ENCODE results near the gene PPT1.

PPT1 gene

DNA sequence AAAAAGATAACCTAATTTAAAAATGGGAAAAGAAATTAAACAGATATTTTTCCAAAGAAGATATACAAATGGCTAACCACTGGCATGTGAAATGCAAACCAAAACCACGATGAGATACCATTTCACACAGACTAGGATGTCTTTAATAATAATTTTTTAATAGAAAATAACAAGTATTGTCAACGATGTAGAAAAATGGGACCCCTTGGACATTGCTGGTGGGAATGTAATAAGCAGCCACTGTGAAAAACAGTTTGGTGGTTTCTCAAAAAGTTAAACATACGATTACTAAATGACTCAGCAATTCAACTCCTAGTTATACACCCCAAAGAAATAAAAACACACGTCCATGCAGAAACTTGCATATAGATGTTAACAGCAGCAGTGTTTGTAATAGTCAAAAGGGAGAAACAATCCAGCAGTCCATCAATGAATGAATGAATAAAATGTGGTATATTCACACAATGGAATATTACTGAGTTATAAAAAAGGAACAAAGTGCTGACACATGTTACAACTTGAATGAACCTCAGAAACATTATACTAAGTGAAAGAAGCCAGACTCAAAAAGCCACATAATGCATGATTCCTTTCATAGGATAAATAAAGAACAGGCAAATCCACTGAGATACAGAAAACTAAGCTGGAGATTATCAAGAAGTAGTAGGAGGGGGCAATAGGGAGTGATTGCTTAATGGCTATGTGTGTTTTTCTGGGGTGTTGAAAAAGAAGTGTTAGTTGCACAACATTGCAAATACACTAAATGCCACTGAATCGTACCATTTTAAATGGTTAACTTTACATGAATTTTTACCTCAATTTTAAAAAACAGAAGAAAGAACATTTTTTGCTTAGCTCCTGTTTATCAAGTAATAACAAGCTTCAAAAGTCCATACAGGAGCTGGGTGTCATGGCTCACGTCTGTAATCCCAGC lies 4.1 kb downstream of the PPT1 start:
- no peak for DNase-seq (ENCODE audit: low read depth in 3 of 3)

DNA sequence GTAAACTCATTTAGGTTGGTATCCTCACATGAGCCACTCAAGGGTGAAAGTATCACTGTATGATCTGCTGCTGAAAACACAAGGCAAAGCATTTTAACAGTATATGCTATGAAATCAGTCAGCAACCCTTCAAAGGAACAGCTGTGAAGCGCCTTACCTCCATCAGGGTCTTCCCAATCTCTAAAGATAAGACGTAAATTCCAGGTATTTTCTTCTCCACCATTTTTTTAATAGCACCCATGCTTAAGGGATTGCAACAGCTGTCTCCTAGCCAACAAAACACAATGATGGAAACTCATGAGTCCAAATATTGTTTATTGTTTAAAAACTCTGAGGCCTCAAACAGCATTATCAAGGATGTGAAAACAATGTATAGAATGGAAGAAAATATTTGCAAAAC lies 4.8 kb downstream of the PPT1 start:
- DNase-seq (ENCODE audit: low read depth in 3 of 3), result no peak

DNA sequence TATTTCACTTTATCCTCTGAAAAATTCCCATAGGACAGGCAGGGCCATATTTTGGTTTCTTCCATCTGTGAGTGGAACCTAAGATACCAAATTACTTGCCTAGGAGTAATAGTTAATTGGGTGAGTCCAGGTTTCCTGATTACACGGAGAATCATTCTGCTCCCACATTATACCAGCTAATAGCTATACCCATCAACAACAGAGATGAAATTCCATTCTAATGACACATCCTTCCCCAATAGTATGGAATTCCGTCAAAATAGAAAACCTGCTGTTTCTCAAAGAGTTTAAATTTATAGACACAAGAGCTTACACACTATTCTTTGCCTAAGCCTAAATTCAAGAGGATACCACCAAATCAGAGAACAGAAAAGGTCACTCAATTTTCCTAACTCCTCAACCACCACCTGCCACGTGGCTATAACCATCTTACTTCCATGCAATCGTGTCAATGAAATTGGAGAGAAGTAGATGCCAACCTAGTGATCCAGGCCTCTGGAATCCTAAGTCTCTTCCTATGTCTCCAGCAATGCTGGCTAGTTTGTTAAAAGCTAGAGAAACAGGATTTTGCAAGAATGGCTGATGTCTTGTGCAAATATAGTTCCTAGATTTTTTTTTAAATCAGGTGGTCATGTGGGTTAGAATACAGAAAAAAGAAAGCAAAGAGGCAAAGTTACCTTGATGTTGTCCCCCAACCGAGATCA lies 6.2 kb downstream of the PPT1 start:
- no peak for DNase-seq (ENCODE audit: low read depth in 3 of 3)

DNA sequence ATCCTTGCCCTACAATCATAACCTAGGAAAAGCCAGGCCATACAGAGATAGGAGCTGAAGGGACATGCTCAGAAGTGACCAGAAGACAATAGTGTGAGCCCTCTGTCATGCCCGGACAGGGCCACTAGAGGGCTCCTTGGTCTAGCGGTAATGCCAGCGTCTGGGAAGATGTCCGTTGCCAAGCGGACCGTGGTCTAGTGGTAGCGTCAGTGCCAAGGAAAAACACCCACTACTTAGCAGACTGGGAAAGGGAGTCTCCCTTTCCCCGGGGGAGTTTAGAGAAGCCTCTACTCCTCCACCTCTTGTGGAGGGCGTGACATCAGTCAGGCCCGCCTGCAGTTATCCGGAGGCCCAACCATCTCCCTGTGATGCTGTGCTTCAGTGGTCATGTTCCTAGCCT lies 12.3 kb downstream of the PPT1 start:
- peak in 1 of 3 experiments; percentile 35 for DNase-seq (ENCODE audit: low read depth in 3 of 3)

DNA sequence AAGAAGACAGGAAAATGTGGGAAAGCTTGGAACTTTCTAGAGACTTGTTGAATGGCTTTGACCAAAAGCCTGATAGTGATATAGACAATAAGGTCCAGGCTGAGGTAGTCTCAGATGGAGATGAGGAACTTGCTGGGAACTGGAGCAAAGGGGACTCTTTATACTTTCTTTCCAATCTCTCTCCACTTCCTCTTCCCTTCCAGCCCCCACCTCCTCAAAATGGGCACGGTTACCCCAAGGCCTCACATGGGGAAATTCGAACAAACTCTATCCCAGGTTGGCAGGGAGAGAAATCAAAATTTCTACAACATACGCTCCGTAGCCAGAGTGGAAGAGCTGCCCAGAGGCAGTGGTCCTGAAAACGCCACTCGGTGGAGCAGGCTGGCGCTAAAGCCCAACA lies 15.2 kb downstream of the PPT1 start:
- no peak for DNase-seq (ENCODE audit: low read depth in 3 of 3)

DNA sequence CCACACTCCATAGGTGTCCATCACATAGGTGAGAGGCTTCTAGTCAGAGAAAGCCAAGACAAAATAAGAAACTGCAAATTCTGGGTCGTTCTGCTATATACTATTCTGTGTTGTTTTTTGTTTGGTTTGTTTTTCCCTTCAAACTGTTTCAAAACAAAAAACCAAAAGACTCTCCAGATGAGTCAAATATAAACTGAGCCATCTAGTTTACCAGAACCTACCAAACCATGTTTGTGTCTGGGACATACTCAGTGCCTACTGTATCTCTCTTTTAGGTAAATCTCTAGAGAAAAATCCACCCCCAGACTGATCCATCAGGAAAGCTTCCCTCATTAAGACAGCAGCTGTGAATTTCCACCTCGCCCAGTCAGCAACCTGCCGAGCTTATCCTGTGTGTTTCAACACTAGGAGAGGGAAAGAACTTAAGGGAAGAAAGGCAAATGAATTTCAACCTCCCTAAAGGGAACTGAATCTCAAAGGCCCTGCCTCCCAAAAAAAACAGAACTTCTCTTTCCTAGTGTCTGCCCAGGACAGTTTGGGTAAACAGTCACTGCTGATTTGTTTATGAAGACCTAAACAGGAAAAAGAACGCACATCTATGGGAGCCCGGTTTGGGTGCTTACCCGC lies 17.2 kb downstream of the PPT1 start:
- DNase-seq (ENCODE audit: low read depth in 3 of 3), result no peak

DNA sequence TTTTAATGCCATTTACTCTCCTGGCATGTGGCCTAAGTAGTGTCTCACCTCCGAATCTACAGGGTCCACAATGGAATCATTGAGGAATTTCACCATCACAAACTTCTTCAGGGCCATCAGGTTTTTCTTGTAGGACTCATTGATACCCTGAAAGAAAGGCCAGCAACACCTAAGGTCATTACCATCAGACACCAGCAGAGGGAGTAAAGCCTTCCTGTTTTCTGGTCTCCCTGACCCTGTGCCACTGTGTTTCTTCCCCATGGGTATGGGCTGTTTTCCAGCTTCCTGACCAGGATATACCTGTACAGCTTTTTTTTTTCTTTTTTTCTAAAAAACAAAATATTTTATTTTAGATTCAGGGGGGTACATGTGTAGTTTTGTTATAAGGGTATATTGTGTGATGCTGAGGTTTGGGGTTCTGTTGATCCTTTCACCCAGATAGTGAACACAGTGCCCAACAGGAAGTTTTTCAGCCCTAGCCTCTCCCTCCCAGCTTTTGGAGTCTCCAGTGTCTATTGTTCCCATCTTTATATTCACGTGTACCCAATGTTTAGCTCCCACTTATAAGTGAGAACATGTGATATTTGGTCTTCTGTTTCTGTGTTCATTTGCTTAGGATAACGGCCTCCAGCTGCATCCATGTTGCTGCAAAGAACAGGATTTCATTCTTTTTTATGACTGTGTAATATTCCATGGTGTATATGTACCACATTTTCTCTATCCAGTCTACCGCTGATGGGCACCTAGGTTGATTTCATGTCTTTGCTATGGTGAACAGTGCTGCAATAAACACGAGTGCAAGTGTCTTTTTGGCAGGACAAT lies 18.3 kb downstream of the PPT1 start:
- peak in 2 of 3 experiments; percentile 23 to 44 for DNase-seq (ENCODE audit: low read depth in 3 of 3)

DNA sequence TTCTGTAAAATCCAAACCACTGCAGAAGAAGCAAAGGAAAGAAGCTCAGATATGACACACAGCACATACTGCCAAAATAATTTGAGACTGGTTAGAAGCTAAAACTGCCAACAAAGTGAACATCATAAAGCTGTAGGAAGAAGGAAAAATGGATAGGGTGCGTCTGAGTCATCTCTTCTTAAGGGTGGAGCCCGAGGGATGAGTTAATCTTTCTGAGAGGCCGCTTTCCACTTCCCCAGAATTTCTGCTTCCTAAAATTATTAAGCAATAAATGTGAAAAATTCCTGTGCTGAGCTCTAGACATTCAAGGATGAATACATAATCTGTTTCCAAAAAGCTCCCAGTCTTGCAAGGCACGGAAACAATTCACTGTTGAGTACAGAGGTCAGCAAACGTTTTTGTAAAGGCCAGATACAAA lies 20.1 kb downstream of the PPT1 start:
- no peak for DNase-seq (ENCODE audit: low read depth in 3 of 3)

DNA sequence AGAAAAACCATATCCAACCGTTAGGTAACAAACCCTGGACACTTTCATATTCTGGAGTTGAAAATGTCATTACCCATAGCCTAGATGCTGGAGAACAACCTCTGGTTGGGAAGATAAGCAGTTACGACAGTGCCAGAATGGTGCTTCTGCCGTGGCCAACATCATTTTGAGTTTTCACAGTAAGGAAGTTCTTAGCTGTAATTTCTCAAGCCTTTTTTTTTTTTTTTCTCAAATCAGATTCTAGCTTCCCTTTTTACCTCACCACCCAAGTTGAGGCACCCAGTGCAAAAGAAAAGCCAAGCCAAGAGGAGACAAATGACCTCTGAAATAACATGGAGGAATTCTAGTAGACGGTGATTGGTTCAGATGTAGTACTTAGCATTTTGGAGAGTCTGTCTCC lies 21.8 kb downstream of the PPT1 start:
- DNase-seq (ENCODE audit: low read depth in 3 of 3), result no peak

DNA sequence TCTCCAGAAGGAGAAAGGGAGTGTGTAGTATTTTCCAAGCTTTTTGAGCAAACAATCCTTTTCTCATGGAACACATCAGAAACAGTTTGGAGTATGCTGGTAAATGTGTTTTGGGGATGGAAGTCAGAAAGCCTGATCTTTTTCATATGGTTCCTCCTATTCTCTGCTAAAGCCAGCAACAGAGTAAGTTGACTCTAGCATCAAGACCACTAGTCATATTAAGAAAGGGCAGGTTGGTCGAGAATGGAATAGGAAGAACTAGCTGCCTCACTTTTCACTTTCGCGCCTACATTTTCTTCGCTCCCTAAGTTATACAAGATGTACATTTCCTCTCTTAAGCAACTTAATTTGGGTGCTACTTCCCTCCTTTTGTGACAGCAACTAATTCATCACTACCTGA lies 24.0 kb downstream of the PPT1 start:
- no peak for DNase-seq (ENCODE audit: low read depth in 3 of 3)

DNA sequence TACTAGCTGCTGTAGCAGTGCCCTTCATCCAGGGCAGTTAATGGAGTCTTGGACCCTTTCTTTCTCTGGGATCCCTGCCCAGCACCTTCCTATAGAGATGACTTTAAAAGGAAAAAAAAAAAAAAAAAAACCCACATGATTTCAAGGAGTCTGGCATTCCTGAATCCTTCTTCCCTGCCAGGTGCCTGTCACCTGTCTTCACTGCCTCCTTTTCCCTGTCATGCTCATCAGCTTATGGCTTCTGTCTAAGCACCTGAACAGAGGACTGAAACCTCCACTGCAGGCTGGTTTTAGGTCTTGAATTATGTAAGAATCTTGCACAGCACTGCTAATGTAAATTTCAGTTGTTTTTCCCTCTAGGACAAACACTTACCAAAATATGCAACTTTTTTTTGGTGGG lies 24.9 kb downstream of the PPT1 start:
- no peak for DNase-seq (ENCODE audit: low read depth in 3 of 3)

DNA sequence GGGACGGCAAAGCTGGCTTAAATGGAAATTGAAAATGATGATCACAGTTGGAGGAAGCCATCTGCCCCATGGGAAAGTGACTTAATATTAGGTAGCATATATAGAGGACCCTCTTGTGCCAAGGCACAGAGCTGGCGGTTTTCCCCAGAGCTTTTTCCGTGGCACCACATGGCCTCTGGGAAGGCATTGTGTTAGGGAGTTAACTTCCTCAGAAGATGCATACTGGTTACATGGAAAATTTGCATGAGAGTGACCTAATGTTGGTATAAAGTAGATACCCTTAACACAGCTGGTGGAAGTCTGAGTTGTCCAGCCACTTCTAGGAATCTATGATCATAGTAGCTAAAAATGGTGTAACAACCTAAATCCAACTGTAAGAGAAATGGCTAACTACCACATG lies 29.2 kb downstream of the PPT1 start:
- DNase-seq (ENCODE audit: low read depth in 3 of 3), result no peak

DNA sequence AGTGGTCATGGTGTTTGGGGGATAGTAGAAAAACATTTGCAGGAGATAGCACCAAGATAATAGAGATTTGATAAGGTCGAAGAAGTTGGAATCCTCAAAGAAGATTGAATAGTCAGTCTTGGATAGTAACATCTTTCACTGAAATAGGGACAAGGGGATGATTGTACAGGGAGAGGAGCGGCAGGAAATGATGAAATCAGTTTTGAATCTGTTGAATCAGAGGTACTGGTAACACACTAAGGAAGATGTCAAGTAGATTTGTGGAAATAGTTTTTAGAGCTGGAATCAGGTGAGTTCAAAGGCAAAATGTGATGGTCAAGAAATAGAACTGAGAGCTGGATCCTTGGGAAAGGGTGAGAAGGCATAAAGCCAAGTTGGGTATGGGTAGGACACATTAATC lies 30.0 kb downstream of the PPT1 start:
- DNase-seq (ENCODE audit: low read depth in 3 of 3), result no peak

DNA sequence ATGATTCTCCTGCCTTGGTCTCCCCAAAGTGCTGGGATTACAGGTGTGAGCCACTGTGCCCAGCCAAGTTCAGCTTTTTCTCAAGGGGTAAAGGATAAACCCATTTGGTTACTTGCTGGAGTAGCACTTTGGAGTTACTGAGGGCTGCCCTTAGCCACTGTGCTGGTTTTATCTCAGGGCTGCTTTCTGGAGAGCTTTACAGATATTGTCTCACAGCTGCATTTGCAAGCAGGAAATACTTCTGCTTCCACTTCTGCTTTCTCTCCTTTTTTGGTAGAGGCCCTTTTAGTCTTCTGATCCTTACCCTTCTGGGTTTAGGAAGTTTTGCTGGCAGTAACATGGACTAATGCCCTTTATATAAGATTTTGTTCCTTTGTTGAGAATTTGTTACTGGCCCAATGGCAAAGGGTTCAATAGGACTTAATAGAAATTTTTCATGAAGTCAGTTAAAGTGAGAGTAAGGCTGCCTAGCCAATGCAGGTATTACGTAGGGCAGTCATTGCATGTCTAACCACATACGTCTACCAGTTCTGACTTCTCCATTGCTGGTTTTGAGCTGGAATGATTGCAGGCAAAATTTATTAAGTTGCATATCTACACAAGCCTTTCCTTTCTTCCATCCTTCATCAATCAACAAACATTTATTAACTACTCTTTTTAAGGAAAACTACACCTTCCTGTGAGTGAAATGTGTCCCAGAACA lies 32.1 kb downstream of the PPT1 start:
- no peak for DNase-seq (ENCODE audit: low read depth in 3 of 3)

DNA sequence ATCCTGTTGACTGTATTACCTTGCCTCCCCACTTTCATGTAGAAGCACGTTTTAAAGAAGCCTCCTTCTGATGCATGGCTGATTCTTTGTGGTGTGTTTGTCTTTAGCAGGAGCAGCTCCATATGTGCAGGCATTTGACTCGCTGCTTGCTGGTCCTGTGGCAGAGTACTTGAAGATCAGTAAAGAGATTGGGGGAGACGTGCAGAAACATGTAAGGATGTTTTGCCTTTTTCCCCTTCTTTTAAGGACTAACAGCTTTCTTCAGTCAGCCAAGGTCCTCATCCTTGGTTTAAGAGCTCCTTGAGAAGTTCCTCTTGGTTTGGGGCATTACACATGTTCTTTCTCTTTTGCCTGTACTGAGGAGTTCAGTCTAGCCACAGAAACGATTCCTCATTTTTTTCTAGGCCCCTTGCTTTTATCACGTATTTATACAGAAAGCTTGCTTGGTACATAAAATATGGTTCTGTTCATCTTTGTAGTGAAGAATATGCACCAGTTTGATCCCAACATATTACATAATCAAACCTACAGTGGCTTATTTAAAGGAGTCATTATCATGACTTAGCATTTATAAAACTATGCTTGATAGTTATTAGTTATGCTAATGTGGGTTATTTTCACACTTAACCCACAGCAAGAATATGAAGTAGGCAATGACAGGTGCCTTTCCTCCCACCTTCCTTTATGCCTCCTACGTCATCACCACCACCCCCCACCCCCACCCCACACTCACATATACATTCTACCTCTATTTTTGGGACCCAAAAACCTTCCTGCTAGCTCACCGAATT lies 36.9 kb downstream of the PPT1 start:
- DNase-seq (ENCODE audit: low read depth in 3 of 3), result no peak

DNA sequence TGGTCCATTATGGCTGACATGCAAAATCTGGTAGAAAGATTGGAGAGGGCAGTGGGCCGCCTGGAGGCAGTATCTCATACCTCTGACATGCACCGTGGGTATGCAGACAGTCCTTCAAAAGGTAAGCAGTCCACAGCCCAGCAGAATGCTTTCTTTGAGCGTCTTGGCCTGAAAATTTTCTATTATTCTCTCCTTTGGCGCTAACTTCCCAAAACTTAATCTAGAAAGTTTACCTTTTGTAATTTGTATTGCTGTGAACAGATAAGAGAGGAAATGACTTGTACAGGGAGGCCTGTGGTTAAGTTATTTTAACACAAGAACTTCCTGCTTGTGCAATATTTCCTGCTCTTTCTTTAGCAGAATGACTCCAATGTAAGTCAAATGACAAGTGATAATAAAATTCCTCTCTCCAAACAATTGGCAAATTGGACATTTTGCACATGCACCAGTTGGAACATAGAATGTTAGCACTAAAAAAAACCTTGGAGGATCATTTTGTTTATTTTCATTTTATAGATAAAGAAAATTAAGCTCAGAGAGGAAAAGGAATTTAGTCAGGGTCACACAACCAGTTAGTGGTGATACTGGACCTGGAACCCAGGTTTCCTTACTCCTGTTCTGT lies 37.6 kb downstream of the PPT1 start:
- DNase-seq (ENCODE audit: low read depth in 3 of 3), result no peak

DNA sequence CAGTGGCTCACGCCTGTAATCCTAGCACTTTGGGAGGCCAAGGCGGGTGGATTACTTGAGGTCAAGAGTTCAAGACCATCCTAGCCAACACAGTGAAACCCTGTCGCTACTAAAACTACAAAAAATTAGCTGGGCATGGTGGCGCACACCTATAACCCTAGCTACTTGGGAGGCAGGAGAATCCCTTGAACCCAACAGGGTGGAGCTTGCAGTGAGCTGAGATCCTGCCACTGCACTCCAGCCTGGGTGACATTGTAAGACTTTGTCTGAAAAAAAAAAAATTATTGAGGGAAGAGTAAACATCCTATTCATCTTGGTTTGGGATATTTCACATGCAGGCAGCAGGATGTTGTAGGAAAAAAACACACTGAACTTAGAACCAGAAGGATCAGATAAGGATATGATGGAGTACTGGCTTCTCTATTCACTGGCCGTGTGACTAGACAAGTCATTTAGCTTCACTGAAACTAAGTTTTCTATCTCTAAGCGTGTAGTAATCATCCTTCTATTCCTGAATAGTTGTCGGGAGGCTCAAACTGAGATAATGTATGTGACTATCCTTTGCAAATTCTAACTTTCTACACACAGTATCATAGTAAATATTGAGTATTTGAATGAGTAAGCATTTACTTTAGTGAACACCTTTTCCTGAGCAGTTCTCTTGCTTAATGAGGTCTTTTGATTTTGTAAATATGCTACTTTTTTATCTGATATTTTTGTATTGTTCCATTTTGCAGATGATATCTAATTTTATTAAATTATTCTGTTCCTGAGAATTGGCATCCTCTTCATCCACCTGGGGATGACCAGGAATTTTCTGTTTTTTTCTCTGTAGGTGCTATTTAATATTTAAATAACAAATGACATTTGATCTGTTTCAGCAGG lies 38.4 kb downstream of the PPT1 start:
- no peak for DNase-seq (ENCODE audit: low read depth in 3 of 3)

DNA sequence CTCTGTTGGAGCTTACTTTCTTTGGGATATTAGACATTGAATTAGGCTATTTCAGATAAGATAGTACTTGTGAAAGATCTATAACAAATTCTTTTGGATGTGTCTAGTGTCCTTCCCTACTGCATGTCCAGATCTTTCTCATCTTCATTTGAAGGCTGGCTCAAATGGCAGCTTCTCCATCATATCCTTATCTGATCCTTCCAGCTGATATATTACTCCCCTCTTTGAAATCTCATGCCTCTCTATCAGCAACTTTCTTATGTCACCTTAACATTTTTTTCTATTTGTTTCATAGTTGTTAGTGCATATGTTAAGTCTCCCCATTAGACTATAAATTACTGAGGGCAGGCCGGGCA lies 39.0 kb downstream of the PPT1 start:
- DNase-seq (ENCODE audit: low read depth in 3 of 3), result no peak
